Tibial nerve (tissue), 3 donors: ENCODE measurements around the gene SORL1-AS1.

Source experiments
- POLR2A ChIP-seq, 2 donors: fragments of 450-650 bp; IDR thresholded peaks; one replicate each; pipeline ENCODE4 v1.6.1; 2017; ENCODE audit warnings: antibody characterized with exemption in 2 of 2, mild to moderate bottlenecking in 2 of 2, moderate library complexity in 2 of 2
- TF ChIP-seq, protein P1 (sequence below), 5 experiments: fragments of 200-600 bp in 3 of 5; fragments of 450-650 bp in 2 of 5; sonication (generic) in 3 of 5; IDR thresholded peaks; one replicate each; pipeline ENCODE4 v1.5.1; 2016 to 2019; ENCODE audit warnings: antibody characterized with exemption in 5 of 5, mild to moderate bottlenecking in 3 of 5, moderate library complexity in 2 of 5

DNA sequence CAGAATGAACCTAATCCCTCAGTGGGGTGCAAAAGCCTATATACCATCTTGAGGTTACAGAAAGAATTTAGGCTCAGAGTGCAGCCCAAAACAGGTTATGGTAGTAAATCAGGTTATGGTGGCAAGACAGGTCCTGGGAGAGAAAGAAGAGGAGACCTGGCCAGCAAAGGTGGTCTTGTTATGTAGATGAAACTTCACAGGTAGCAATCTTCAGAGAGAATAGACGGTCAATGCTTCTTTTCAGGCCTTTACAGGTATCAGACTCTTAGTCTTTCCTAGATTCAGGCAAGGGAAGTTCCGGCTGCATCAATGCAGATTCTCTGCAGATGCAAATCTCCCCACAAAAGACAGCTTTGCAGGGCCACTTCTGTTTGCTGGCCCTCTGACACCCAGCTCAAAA, 46.5 kb downstream of the SORL1-AS1 start:
- TF ChIP-seq, protein P1, sequence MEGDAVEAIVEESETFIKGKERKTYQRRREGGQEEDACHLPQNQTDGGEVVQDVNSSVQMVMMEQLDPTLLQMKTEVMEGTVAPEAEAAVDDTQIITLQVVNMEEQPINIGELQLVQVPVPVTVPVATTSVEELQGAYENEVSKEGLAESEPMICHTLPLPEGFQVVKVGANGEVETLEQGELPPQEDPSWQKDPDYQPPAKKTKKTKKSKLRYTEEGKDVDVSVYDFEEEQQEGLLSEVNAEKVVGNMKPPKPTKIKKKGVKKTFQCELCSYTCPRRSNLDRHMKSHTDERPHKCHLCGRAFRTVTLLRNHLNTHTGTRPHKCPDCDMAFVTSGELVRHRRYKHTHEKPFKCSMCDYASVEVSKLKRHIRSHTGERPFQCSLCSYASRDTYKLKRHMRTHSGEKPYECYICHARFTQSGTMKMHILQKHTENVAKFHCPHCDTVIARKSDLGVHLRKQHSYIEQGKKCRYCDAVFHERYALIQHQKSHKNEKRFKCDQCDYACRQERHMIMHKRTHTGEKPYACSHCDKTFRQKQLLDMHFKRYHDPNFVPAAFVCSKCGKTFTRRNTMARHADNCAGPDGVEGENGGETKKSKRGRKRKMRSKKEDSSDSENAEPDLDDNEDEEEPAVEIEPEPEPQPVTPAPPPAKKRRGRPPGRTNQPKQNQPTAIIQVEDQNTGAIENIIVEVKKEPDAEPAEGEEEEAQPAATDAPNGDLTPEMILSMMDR (IDR thresholded peaks at IDR 0.05): no peak
- TF ChIP-seq POLR2A (IDR thresholded peaks at IDR 0.05): no peak
